ENCODE measurements around the gene SCN10A.

- TF ChIP-seq CTCF (IDR thresholded peaks at IDR 0.05), result no peak
- TF ChIP-seq POLR2A (IDR thresholded peaks at IDR 0.05), result no peak
Observed at GRCh38 chr3:38740537-38740936, 75.5 kb downstream of the SCN10A start.

All from tibial nerve (tissue), 3 donors.